HepG2 (cell line): Measurements from ENCODE around the gene DAAM2. TPM values are rescaled to one million over a fixed set of nuclear protein-coding genes. Genes with fewer than 3 reads are reported as not detected.

ENCODE experiments used
- ATAC-seq: fragments of 200-7000 bp; cut with Tn5 transposase; 3 replicates; pipeline ENCODE4 v1.9.1; 2020; ENCODE audit warnings: mild to moderate bottlenecking, moderate library complexity
- BruUV-seq: library from RNA; stranded (reverse); fragments of 400-500 nt; replicated peaks from 2 replicates; lab custom pipeline; 2021; lab: Mats Ljungman, UMichigan
- CTCF ChIA-PET: fragments of 300-600 bp; formaldehyde crosslinking; extraction: SDS; loops from one replicate; lab custom pipeline; 2021; ENCODE audit warnings: low total read pairs, inconsistent platforms, low intra/inter-chr PET ratio; lab: Yijun Ruan, JAX
- POLR2A ChIA-PET: fragments of 350-600 bp; sonication (Branson Sonifier 250); formaldehyde crosslinking; loops from one replicate; lab custom pipeline; 2020; ENCODE audit warnings: antibody characterized with exemption, inconsistent platforms; lab: Yijun Ruan, JAX
- DNase-seq: peaks from one replicate; pipeline ENCODE4 v3.0.0-alpha.2; 2015; ENCODE audit warnings: low spot score
- FAIRE-seq: peaks from 3 replicates; lab custom pipeline; 2011; peaks lifted over from hg19 to GRCh38; lab: Jason Lieb, UNC
- H2AFZ ChIP-seq: one replicate; pipeline ENCODE4 v1.6.1; 2011; ENCODE audit warnings: low read length, inconsistent platforms
- H3K27ac ChIP-seq: fragments of 300-600 bp; 3 replicates; pipeline ENCODE4 v1.8.0; 2011; ENCODE audit warnings: mixed run types, mild to moderate bottlenecking, mixed read lengths, low read length, inconsistent platforms; ENCODE audit not compliant: insufficient read depth; ENCODE audit errors: extremely low read length
- H3K27me3 ChIP-seq, 2 experiments: fragments of 200-600 bp in 1 of 2; 2 replicates in 1 of 2; 3 replicates in 1 of 2; pipeline versions ENCODE4 v1.6.0 to v1.8.0; 2011; ENCODE audit warnings: low read length in 2 of 2, mild to moderate bottlenecking in 2 of 2, moderate library complexity in 2 of 2, inconsistent platforms in 1 of 2; ENCODE audit not compliant: insufficient read depth in 2 of 2, control insufficient read depth in 1 of 2
- H3K36me3 ChIP-seq, 2 experiments: fragments of 200-600 bp in 1 of 2; replicated peaks in 1 of 2; 2 replicates in 1 of 2; 3 replicates in 1 of 2; pipeline versions ENCODE4 v1.5.1 to v1.8.0; 2011; ENCODE audit warnings: low read length in 2 of 2, inconsistent platforms in 1 of 2; ENCODE audit not compliant: insufficient read depth in 2 of 2, control insufficient read depth in 1 of 2
- H3K4me1 ChIP-seq: 2 replicates; pipeline ENCODE4 v1.5.1; 2012; ENCODE audit warnings: low read length, inconsistent platforms; ENCODE audit not compliant: insufficient read depth
- H3K4me2 ChIP-seq: 2 replicates; pipeline ENCODE4 v1.6.0; 2011; ENCODE audit warnings: low read depth, low read length, inconsistent platforms
- H3K4me3 ChIP-seq, 3 experiments: fragments of 200-600 bp in 1 of 3; sonication (generic), shearing (Covaris generic) in 1 of 3; replicated peaks in 1 of 3; 2 replicates each; pipeline ENCODE4 v1.5.1; 2011 to 2016; ENCODE audit warnings: low read length in 3 of 3, inconsistent platforms in 2 of 3, low read depth in 2 of 3, mild to moderate bottlenecking in 2 of 3, control low read depth in 1 of 3, mixed read lengths in 1 of 3; ENCODE audit not compliant: insufficient read depth in 1 of 3
- H3K79me2 ChIP-seq: one replicate; pipeline ENCODE4 v1.6.1; 2011; ENCODE audit warnings: low read length, inconsistent platforms; ENCODE audit not compliant: insufficient read depth
- H3K9ac ChIP-seq: 2 replicates; pipeline ENCODE4 v1.6.0; 2011; ENCODE audit warnings: mild to moderate bottlenecking, low read depth, low read length, inconsistent platforms; ENCODE audit not compliant: insufficient read depth
- H3K9me3 ChIP-seq: 2 replicates; pipeline ENCODE4 v1.5.1; 2012; ENCODE audit warnings: mild to moderate bottlenecking, low read length
- H4K20me1 ChIP-seq: 2 replicates; pipeline ENCODE4 v1.6.0; 2011; ENCODE audit warnings: inconsistent platforms, mild to moderate bottlenecking, low read length, moderate library complexity; ENCODE audit not compliant: insufficient read depth
- ASH2L ChIP-seq: fragments of 300-600, 200-600 bp; sonication (generic); IDR thresholded peaks from 2 replicates; pipeline ENCODE4 v1.7.0; 2017; ENCODE audit warnings: low read depth, mild to moderate bottlenecking, moderate library complexity, mixed read lengths, low read length; ENCODE audit not compliant: insufficient read length
- ATRX ChIP-seq: sonication (generic); formaldehyde crosslinking; IDR thresholded peaks from 2 replicates; pipeline ENCODE4 v1.4.0; 2020; ENCODE audit warnings: missing genetic modification reagents, borderline replicate concordance
- FOXK2 ChIP-seq: fragments of 450-650 bp; IDR thresholded peaks from 2 replicates; pipeline ENCODE4 v1.6.1; 2016
- NFE2 ChIP-seq: sonication (generic); formaldehyde crosslinking; IDR thresholded peaks from 2 replicates; pipeline ENCODE4 v1.4.0; 2020; ENCODE audit warnings: missing genetic modification reagents
- NFIB ChIP-seq: sonication (generic); formaldehyde crosslinking; IDR thresholded peaks from 2 replicates; pipeline ENCODE4 v1.9.0; 2021; ENCODE audit warnings: missing genetic modification reagents, mild to moderate bottlenecking, borderline replicate concordance
- NRL ChIP-seq: sonication (generic); formaldehyde crosslinking; IDR thresholded peaks from 2 replicates; pipeline ENCODE4 v1.5.0; 2020; ENCODE audit warnings: missing genetic modification reagents, mild to moderate bottlenecking, moderate library complexity, borderline replicate concordance
- SOX13 ChIP-seq, 3 experiments: fragments of 450-650 bp in 1 of 3; sonication (generic) in 1 of 3; formaldehyde crosslinking in 1 of 3; IDR thresholded peaks in 2 of 3; conservative IDR thresholded peaks in 1 of 3; 2 replicates each; pipeline versions ENCODE4 v1.5.0 to v1.6.1; 2016 to 2020; ENCODE audit warnings: antibody characterized with exemption in 1 of 3, mild to moderate bottlenecking in 1 of 3, missing compliant biosample characterization in 1 of 3, missing genetic modification reagents in 1 of 3, moderate library complexity in 1 of 3
- TERF1 ChIP-seq: sonication (generic); formaldehyde crosslinking; IDR thresholded peaks from 2 replicates; pipeline ENCODE4 v1.8.0; 2022; ENCODE audit warnings: mild to moderate bottlenecking, missing genetic modification reagents, moderate library complexity
- THAP9 ChIP-seq: sonication (generic); formaldehyde crosslinking; IDR thresholded peaks from 2 replicates; pipeline ENCODE4; 2020; ENCODE audit warnings: missing genetic modification reagents, mild to moderate bottlenecking, borderline replicate concordance
- THRA ChIP-seq: sonication (generic); formaldehyde crosslinking; IDR thresholded peaks from 2 replicates; pipeline ENCODE4 v1.4.0; 2020; ENCODE audit warnings: missing genetic modification reagents, borderline replicate concordance
- XRCC5 ChIP-seq: fragments of 200-400 bp; formaldehyde crosslinking; optimal IDR thresholded peaks from 2 replicates; pipeline ENCODE3; 2017; ENCODE audit warnings: mild to moderate bottlenecking, low read length
- ZBTB2 ChIP-seq: sonication (generic); formaldehyde crosslinking; IDR thresholded peaks from 2 replicates; pipeline ENCODE4 v1.8.0; 2022; ENCODE audit warnings: low read depth, missing genetic modification reagents
- ZBTB21 ChIP-seq: sonication (generic); formaldehyde crosslinking; IDR thresholded peaks from 2 replicates; pipeline ENCODE4 v1.4.0; 2020; ENCODE audit warnings: missing genetic modification reagents
- ZBTB38 ChIP-seq: sonication (generic); formaldehyde crosslinking; IDR thresholded peaks from 2 replicates; pipeline ENCODE4 v1.5.1; 2020; ENCODE audit warnings: mild to moderate bottlenecking, missing genetic modification reagents
- ZNF614 ChIP-seq: IDR thresholded peaks from 2 replicates; pipeline ENCODE4 v1.6.1; 2018; ENCODE audit warnings: missing biosample characterization, missing genetic modification reagents, inconsistent platforms, borderline replicate concordance
- ZNF740 ChIP-seq: sonication (generic); formaldehyde crosslinking; IDR thresholded peaks from 2 replicates; pipeline ENCODE4 v1.4.0; 2020; ENCODE audit warnings: missing genetic modification reagents
- ZSCAN20 ChIP-seq: sonication (generic); formaldehyde crosslinking; IDR thresholded peaks from 2 replicates; pipeline ENCODE4 v1.4.0; 2020; ENCODE audit warnings: missing genetic modification reagents, mild to moderate bottlenecking, borderline replicate concordance
- WGBS: methylation state at CpG from one replicate; pipeline ENCODE4 v1.1.6; 2017; ENCODE audit warnings: low lambda C conversion rate; 5-methylcytosine and 5-hydroxymethylcytosine counted together
- in situ Hi-C: cut with HindIII; loops from 2 replicates; pipeline ENCODE4 v1.10.0; 2017; ENCODE audit warnings: low pct_unique_long_range_greater_than_20kb; ENCODE audit not compliant: extremely low pct_ligation_motif_present
- intact Hi-C: fragments of 100-400 bp; cut with micrococcal nuclease; formaldehyde crosslinking; loops from one replicate; pipeline ENCODE4 v1.10.0; 2022; ENCODE audit not compliant: unreplicated experiment
- polyA plus RNA-seq, 8 experiments: library from polyadenylated mRNA; depleted of rRNA in 3 of 8; stranded (reverse) in 7 of 8; unstranded in 1 of 8; fragments of >200 nt; fragmentation: Illumina TruSeq in 4 of 8; extraction: Trizol in 4 of 8; gene quantifications; 2 replicates each; pipeline versions ENCODE4 v1.2.1 to v1.2.3, GENCODE V29; 2011 to 2016; ENCODE audit warnings: low read depth in 4 of 8, missing spikeins in 1 of 8, mixed read lengths in 1 of 8; ENCODE audit not compliant: insufficient read depth in 1 of 8
- total RNA-seq, 5 experiments: library from RNA; depleted of rRNA; stranded (reverse); fragments of >200 nt; fragmentation: Illumina TruSeq; extraction: Trizol; gene quantifications; 2 replicates each; pipeline ENCODE4 v1.2.3, GENCODE V29; 2016; ENCODE audit warnings: low read depth in 1 of 5

The DAAM2 gene
- total and polyA plus RNA-seq, 2 of the 13 experiments (the other 11 are each of a cell fraction or from before 2014, with no cell fraction given): 0.01 TPM; not detected in 1

GRCh38 chr6:39932386-39932910 lies 140.3 kb downstream of the DAAM2 start:
- BruUV-seq: no TSS peak
- ATAC-seq (no peak), FAIRE-seq (no peak), DNase-seq (no peak)
- peaks cover 29% of the 10 kb centered on the region for H3K4me1 ChIP-seq
- intact Hi-C loops (no loop called here), in situ Hi-C loops (no loop called here)
- 0 out of 2 replicates have a peak overlapping the region, but pooled peaks have one; percentile 74 for H3K4me2 ChIP-seq
- H3K4me3 ChIP-seq: no peak overlapping the region
- no peak overlapping the region for H2AFZ ChIP-seq
- H3K27ac ChIP-seq: no peak overlapping the region
- no peak overlapping the region for H3K9ac ChIP-seq
- no peaks in the 10 kb centered on the region for H4K20me1 ChIP-seq
- CTCF ChIA-PET: no interaction called here
- 98% methylated on average over 8 of the region's 8 CpGs for WGBS
- no peaks in the 10 kb centered on the region for H3K9me3 ChIP-seq
- POLR2A ChIA-PET: no interaction called here
- H3K27me3 ChIP-seq: 0 out of 5 replicates have a peak, but pooled peaks cover 0 to 3% of the 10 kb centered on the region in 2 experiments
- H3K36me3 ChIP-seq: no peaks in the 10 kb centered on the region; a peak in 1 of 5 replicates
- H3K79me2 ChIP-seq: no peaks in the 10 kb centered on the region
- TF ChIP-seq TERF1: no peak
- no peak for TF ChIP-seq ATRX (CRISPR knock-in tag)
- TF ChIP-seq ASH2L: no peak
- no peak for TF ChIP-seq NFE2
- no peak for TF ChIP-seq ZBTB21 (CRISPR knock-in tag)
- no peak for TF ChIP-seq FOXK2
- no peak for TF ChIP-seq ZBTB2 (CRISPR knock-in tag)
- no peak for TF ChIP-seq THRA (CRISPR knock-in tag)
- TF ChIP-seq ZNF740: no peak
- no peak for TF ChIP-seq NFIB
- TF ChIP-seq ZBTB38 (CRISPR knock-in tag): no peak
- TF ChIP-seq ZSCAN20: no peak
- no peak for TF ChIP-seq NRL (CRISPR knock-in tag)
- TF ChIP-seq THAP9 (CRISPR knock-in tag): no peak
- no peak for TF ChIP-seq ZNF614
- no peak for TF ChIP-seq XRCC5
- TF ChIP-seq SOX13 (IDR thresholded peaks at IDR 0.05): no peak
- no peak for TF ChIP-seq SOX13 (CRISPR knock-in tag; conservative IDR thresholded peaks at IDR 0.05 in 1 of 2, IDR thresholded peaks at IDR 0.05 in 1 of 2)
